ENCODE data around the gene FGFRL1. TPM values are rescaled to one million over a fixed set of nuclear protein-coding genes. Genes with fewer than 3 reads are reported as not detected.

FGFRL1 gene
- total RNA-seq, 2 donors from 2014 or later: 61.1 to 84.0 TPM

GRCh38 chr4:978957-979701 is 32.3 kb upstream of the FGFRL1 start:
- no peak for ATAC-seq (ENCODE audit: insufficient number of reproducible peaks, low FRiP score, low read depth)
- no peak overlapping the region for H3K27ac ChIP-seq
- DNase-seq (ENCODE audit: low spot score): no peak
- no peaks in the 10 kb centered on the region for H3K9me3 ChIP-seq
- H3K4me3 ChIP-seq: no peak overlapping the region
- TF ChIP-seq CTCF (IDR thresholded peaks at IDR 0.05): no peak
- no peaks in the 10 kb centered on the region for H3K27me3 ChIP-seq (replicated peaks; ENCODE audit: insufficient read depth)
- H3K36me3 ChIP-seq: no peaks in the 10 kb centered on the region
- no peaks in the 10 kb centered on the region for H3K4me1 ChIP-seq (ENCODE audit: control insufficient read depth in 1 of 2, low read depth in 2 of 2)

DNA sequence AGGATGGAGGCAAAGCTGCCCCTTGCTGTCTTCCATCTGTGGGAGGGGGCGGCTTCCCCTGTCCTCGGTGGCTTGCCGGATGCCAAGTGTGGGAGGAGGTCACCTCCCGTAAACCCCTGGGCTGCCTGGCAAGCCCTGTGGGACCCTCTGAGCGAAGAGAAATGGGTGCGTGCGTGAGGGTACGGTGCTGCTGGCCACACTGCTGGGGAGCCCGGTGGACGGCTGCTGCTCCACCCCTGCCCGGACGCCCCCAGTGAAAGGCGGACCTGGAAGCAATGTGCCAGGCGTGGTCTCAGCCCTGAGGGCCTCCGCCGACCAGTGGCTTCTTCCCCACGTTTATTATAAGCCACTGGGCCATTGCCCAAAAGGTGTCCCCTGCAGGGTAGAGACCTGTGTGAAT is 29.1 kb upstream of the FGFRL1 start:
- DNase-seq (ENCODE audit: low spot score) (no peak), ATAC-seq (ENCODE audit: insufficient number of reproducible peaks, low FRiP score, low read depth) (no peak)
- no peak overlapping the region for H3K4me3 ChIP-seq
- no peaks in the 10 kb centered on the region for H3K36me3 ChIP-seq
- no peaks in the 10 kb centered on the region for H3K9me3 ChIP-seq
- no peak for TF ChIP-seq CTCF (IDR thresholded peaks at IDR 0.05)
- no peaks in the 10 kb centered on the region for H3K27me3 ChIP-seq (replicated peaks; ENCODE audit: insufficient read depth)
- no peak overlapping the region for H3K27ac ChIP-seq
- peaks cover 7 to 13% of the 10 kb centered on the region in 2 donors for H3K4me1 ChIP-seq (ENCODE audit: control insufficient read depth in 1 of 2, low read depth in 2 of 2)

- no peak for ATAC-seq (ENCODE audit: insufficient number of reproducible peaks, low FRiP score, low read depth)
- no peak for TF ChIP-seq CTCF (IDR thresholded peaks at IDR 0.05)
- no peaks in the 10 kb centered on the region for H3K36me3 ChIP-seq
- H3K4me1 ChIP-seq (ENCODE audit: control insufficient read depth in 1 of 2, low read depth in 2 of 2): peaks cover 13 to 19% of the 10 kb centered on the region in 2 donors
- no peaks in the 10 kb centered on the region for H3K9me3 ChIP-seq
- DNase-seq (ENCODE audit: low spot score): no peak
- no peak overlapping the region for H3K27ac ChIP-seq
- no peak overlapping the region for H3K4me3 ChIP-seq
- no peaks in the 10 kb centered on the region for H3K27me3 ChIP-seq (replicated peaks; ENCODE audit: insufficient read depth)
Observed at GRCh38 chr4:982814-983213, 28.6 kb upstream of the FGFRL1 start.

- no peaks in the 10 kb centered on the region for H3K9me3 ChIP-seq
- no peak for TF ChIP-seq CTCF (IDR thresholded peaks at IDR 0.05)
- peaks cover 14 to 24% of the 10 kb centered on the region in 2 donors for H3K4me1 ChIP-seq (ENCODE audit: control insufficient read depth in 1 of 2, low read depth in 2 of 2)
- DNase-seq (ENCODE audit: low spot score): no peak
- peak overlapping the region; percentile 45 for H3K4me3 ChIP-seq
- no peak for ATAC-seq (ENCODE audit: insufficient number of reproducible peaks, low FRiP score, low read depth)
- H3K36me3 ChIP-seq: no peaks in the 10 kb centered on the region
- no peaks in the 10 kb centered on the region for H3K27me3 ChIP-seq (replicated peaks; ENCODE audit: insufficient read depth)
- no peak overlapping the region for H3K27ac ChIP-seq
Observed at GRCh38 chr4:984336-985054, 26.9 kb upstream of the FGFRL1 start.

- peak overlapping the region; percentile 45 for H3K4me3 ChIP-seq
- ATAC-seq (ENCODE audit: insufficient number of reproducible peaks, low FRiP score, low read depth) (no peak), DNase-seq (ENCODE audit: low spot score) (no peak)
- TF ChIP-seq CTCF (IDR thresholded peaks at IDR 0.05): no peak
- H3K27me3 ChIP-seq (replicated peaks; ENCODE audit: insufficient read depth): no peaks in the 10 kb centered on the region
- H3K27ac ChIP-seq: no peak overlapping the region
- H3K4me1 ChIP-seq (ENCODE audit: control insufficient read depth in 1 of 2, low read depth in 2 of 2): peaks cover 14 to 24% of the 10 kb centered on the region in 2 donors
- H3K36me3 ChIP-seq: no peaks in the 10 kb centered on the region
- H3K9me3 ChIP-seq: no peaks in the 10 kb centered on the region
Observed at GRCh38 chr4:985123-985830, 26.1 kb upstream of the FGFRL1 start.

All from thoracic aorta (tissue), 2 donors.